ENCODE measurements around the gene NES.
A peak's percentile ranks its signal among the peaks of the same experiment; 100 is the strongest.

NES gene

DNA sequence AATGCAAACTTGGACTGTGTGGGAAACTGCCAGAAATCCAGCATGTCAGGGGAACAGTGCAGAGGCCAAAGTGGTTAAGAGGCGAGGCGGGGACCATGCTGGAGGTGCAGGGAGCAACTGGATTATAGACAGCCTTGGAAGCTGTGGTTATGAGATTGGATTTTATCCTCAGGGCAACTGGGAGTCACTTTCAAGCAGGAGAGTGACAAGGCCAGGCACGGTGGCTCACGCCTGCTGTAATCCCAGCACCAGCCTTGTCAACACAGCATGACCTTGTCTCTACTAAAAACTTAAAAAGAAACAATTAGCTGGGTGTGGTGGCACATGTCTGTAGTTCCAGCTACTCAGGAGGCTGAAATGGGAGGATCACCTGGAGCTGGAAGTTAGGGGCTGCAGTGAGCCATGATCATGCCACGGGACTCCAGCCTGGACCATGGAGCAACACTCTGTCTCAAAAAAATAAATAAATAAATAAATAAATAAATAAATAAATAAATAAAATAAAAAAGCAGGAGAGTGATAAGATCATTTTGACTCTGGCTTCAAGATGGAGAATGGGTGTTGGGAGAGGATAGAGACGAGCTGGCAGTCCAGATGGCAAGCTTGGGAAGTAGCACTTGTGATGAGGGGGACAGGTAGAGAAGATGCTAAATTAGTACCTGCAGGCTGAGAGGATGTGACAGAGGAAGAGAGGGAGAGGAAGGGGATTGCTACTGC, 54.5 kb downstream of the NES start (continued):
- TF ChIP-seq, protein P1, sequence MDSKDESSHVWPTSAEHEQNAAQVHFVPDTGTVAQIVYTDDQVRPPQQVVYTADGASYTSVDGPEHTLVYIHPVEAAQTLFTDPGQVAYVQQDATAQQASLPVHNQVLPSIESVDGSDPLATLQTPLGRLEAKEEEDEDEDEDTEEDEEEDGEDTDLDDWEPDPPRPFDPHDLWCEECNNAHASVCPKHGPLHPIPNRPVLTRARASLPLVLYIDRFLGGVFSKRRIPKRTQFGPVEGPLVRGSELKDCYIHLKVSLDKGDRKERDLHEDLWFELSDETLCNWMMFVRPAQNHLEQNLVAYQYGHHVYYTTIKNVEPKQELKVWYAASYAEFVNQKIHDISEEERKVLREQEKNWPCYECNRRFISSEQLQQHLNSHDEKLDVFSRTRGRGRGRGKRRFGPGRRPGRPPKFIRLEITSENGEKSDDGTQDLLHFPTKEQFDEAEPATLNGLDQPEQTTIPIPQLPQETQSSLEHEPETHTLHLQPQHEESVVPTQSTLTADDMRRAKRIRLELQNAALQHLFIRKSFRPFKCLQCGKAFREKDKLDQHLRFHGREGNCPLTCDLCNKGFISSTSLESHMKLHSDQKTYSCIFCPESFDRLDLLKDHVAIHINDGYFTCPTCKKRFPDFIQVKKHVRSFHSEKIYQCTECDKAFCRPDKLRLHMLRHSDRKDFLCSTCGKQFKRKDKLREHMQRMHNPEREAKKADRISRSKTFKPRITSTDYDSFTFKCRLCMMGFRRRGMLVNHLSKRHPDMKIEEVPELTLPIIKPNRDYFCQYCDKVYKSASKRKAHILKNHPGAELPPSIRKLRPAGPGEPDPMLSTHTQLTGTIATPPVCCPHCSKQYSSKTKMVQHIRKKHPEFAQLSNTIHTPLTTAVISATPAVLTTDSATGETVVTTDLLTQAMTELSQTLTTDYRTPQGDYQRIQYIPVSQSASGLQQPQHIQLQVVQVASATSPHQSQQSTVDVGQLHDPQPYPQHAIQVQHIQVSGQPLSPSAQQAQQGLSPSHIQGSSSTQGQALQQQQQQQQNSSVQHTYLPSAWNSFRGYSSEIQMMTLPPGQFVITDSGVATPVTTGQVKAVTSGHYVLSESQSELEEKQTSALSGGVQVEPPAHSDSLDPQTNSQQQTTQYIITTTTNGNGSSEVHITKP (tag by site-specific recombination; IDR thresholded peaks at IDR 0.05), result no peak; the same call in 1 of the 2 replicates
- TF ChIP-seq SP3 (tag by site-specific recombination; IDR thresholded peaks at IDR 0.05), result peak; percentile 47; the same call in 1 of the 2 replicates
- TF ChIP-seq ZNF24 (tag by site-specific recombination; IDR thresholded peaks at IDR 0.05), result peak; percentile 65; the same call in 1 of the 2 replicates
- peak; percentile 100 for TF ChIP-seq ZNF426 (tag by site-specific recombination; IDR thresholded peaks at IDR 0.05)
- TF ChIP-seq ZNF23 (tag by site-specific recombination; IDR thresholded peaks at IDR 0.05; ENCODE audit: borderline replicate concordance), result no peak
- 0 out of 2 replicates have a peak, but pooled peaks have one; percentile 25 for TF ChIP-seq ZNF223 (tag by site-specific recombination; IDR thresholded peaks at IDR 0.05)
- TF ChIP-seq ZNF654 (tag by site-specific recombination; IDR thresholded peaks at IDR 0.05; ENCODE audit: low read depth), result peak; percentile 69
- TF ChIP-seq ZFP37 (tag by site-specific recombination; IDR thresholded peaks at IDR 0.05), result peak; percentile 98
- TF ChIP-seq ZNF747 (tag by site-specific recombination; IDR thresholded peaks at IDR 0.05), result no peak
- TF ChIP-seq, protein P2, sequence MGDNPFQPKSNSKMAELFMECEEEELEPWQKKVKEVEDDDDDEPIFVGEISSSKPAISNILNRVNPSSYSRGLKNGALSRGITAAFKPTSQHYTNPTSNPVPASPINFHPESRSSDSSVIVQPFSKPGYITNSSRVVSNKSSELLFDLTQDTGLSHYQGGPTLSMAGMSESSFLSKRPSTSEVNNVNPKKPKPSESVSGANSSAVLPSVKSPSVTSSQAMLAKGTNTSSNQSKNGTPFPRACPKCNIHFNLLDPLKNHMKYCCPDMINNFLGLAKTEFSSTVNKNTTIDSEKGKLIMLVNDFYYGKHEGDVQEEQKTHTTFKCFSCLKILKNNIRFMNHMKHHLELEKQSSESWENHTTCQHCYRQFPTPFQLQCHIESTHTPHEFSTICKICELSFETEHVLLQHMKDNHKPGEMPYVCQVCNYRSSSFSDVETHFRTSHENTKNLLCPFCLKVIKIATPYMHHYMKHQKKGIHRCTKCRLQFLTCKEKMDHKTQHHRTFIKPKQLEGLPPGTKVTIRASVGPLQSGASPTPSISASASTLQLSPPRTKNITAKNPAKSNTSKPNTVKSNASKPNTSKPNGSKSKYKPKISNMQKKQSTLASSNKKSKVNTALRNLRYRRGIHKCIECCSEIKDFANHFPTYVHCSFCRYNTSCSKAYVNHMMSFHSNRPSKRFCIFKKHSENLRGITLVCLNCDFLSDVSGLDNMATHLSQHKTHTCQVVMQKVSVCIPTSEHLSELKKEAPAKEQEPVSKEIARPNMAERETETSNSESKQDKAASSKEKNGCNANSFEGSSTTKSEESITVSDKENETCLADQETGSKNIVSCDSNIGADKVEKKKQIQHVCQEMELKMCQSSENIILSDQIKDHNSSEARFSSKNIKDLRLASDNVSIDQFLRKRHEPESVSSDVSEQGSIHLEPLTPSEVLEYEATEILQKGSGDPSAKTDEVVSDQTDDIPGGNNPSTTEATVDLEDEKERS (tag by site-specific recombination; IDR thresholded peaks at IDR 0.05), result no peak
- TF ChIP-seq ZNF138 (tag by site-specific recombination; IDR thresholded peaks at IDR 0.05; ENCODE audit: borderline replicate concordance), result peak; percentile 88; the same call in 1 of the 2 replicates
- peak; percentile 94 for TF ChIP-seq ZBTB8A (tag by site-specific recombination; IDR thresholded peaks at IDR 0.05)
- TF ChIP-seq ZNF350 (tag by site-specific recombination; IDR thresholded peaks at IDR 0.05), result no peak
- TF ChIP-seq REPIN1 (tag by site-specific recombination; IDR thresholded peaks at IDR 0.05; ENCODE audit: low read depth), result peak; percentile 60; the same call in 1 of the 2 replicates
- peak; percentile 97 for TF ChIP-seq ZNF510 (tag by site-specific recombination; IDR thresholded peaks at IDR 0.05; ENCODE audit: insufficient replicate concordance)
- peak; percentile 99 for TF ChIP-seq ZNF433 (tag by site-specific recombination; IDR thresholded peaks at IDR 0.05; ENCODE audit: low read depth)
- no peak for TF ChIP-seq ZNF837 (tag by site-specific recombination; IDR thresholded peaks at IDR 0.05)
- TF ChIP-seq ZNF610 (tag by site-specific recombination; IDR thresholded peaks at IDR 0.05; ENCODE audit: borderline replicate concordance), result 0 out of 2 replicates have a peak, but pooled peaks have one; percentile 58
- peak; percentile 100 for TF ChIP-seq ZNF394 (tag by site-specific recombination; IDR thresholded peaks at IDR 0.05; ENCODE audit: borderline replicate concordance)
- peak; percentile 68; the same call in 1 of the 2 replicates for TF ChIP-seq OVOL3 (tag by site-specific recombination; IDR thresholded peaks at IDR 0.05)
- TF ChIP-seq ZNF777 (tag by site-specific recombination; IDR thresholded peaks at IDR 0.05; ENCODE audit: borderline replicate concordance), result no peak
- TF ChIP-seq ZNF664 (tag by site-specific recombination; IDR thresholded peaks at IDR 0.05), result peak; percentile 95
- 0 out of 2 replicates have a peak, but pooled peaks have one; percentile 20 for TF ChIP-seq ZEB2 (tag by site-specific recombination; IDR thresholded peaks at IDR 0.05)
- TF ChIP-seq ZNF366 (tag by site-specific recombination; conservative IDR thresholded peaks at IDR 0.05), result peak; percentile 64
- TF ChIP-seq ZFP41 (tag by site-specific recombination; IDR thresholded peaks at IDR 0.05; ENCODE audit: borderline replicate concordance), result no peak
- TF ChIP-seq, protein P3, sequence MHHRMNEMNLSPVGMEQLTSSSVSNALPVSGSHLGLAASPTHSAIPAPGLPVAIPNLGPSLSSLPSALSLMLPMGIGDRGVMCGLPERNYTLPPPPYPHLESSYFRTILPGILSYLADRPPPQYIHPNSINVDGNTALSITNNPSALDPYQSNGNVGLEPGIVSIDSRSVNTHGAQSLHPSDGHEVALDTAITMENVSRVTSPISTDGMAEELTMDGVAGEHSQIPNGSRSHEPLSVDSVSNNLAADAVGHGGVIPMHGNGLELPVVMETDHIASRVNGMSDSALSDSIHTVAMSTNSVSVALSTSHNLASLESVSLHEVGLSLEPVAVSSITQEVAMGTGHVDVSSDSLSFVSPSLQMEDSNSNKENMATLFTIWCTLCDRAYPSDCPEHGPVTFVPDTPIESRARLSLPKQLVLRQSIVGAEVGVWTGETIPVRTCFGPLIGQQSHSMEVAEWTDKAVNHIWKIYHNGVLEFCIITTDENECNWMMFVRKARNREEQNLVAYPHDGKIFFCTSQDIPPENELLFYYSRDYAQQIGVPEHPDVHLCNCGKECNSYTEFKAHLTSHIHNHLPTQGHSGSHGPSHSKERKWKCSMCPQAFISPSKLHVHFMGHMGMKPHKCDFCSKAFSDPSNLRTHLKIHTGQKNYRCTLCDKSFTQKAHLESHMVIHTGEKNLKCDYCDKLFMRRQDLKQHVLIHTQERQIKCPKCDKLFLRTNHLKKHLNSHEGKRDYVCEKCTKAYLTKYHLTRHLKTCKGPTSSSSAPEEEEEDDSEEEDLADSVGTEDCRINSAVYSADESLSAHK (tag by site-specific recombination; IDR thresholded peaks at IDR 0.05), result peak; percentile 46; the same call in 1 of the 2 replicates
- TF ChIP-seq SALL2 (tag by site-specific recombination; IDR thresholded peaks at IDR 0.05; ENCODE audit: borderline replicate concordance), result no peak
- TF ChIP-seq, protein P4, sequence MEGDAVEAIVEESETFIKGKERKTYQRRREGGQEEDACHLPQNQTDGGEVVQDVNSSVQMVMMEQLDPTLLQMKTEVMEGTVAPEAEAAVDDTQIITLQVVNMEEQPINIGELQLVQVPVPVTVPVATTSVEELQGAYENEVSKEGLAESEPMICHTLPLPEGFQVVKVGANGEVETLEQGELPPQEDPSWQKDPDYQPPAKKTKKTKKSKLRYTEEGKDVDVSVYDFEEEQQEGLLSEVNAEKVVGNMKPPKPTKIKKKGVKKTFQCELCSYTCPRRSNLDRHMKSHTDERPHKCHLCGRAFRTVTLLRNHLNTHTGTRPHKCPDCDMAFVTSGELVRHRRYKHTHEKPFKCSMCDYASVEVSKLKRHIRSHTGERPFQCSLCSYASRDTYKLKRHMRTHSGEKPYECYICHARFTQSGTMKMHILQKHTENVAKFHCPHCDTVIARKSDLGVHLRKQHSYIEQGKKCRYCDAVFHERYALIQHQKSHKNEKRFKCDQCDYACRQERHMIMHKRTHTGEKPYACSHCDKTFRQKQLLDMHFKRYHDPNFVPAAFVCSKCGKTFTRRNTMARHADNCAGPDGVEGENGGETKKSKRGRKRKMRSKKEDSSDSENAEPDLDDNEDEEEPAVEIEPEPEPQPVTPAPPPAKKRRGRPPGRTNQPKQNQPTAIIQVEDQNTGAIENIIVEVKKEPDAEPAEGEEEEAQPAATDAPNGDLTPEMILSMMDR (tag by site-specific recombination; IDR thresholded peaks at IDR 0.05), result no peak

All from HEK293 (cell line).